EH (cell line): ENCODE measurements around the gene EFNB3.

Experiments
- DNase-seq: peaks from one replicate; pipeline ENCODE4 v3.0.0-alpha.2; 2015; ENCODE audit warnings: low read depth

Gene EFNB3

GRCh38 chr17:7717756-7718350 is 12.9 kb downstream of the EFNB3 start:
- DNase-seq, result peak; percentile 32

GRCh38 chr17:7719661-7720060 is 14.7 kb downstream of the EFNB3 start:
- no peak for DNase-seq

- no peak for DNase-seq
Observed at GRCh38 chr17:7720125-7720524, 15.1 kb downstream of the EFNB3 start.

GRCh38 chr17:7721612-7722011 is 16.6 kb downstream of the EFNB3 start:
- DNase-seq, result peak; percentile 19

GRCh38 chr17:7727886-7728285 is 22.9 kb downstream of the EFNB3 start:
- no peak for DNase-seq

GRCh38 chr17:7729816-7730215 is 24.8 kb downstream of the EFNB3 start:
- no peak for DNase-seq

GRCh38 chr17:7732981-7733539 is 28.1 kb downstream of the EFNB3 start:
- DNase-seq, result no peak

GRCh38 chr17:7737601-7738000 is 32.6 kb downstream of the EFNB3 start:
- DNase-seq, result no peak

- no peak for DNase-seq
Observed at GRCh38 chr17:7739746-7740145, 34.7 kb downstream of the EFNB3 start.

- DNase-seq, result no peak
Observed at GRCh38 chr17:7740481-7741001, 35.5 kb downstream of the EFNB3 start.

GRCh38 chr17:7742729-7743128 is 37.7 kb downstream of the EFNB3 start:
- DNase-seq, result no peak

- no peak for DNase-seq
Observed at GRCh38 chr17:7744416-7744815, 39.4 kb downstream of the EFNB3 start.

GRCh38 chr17:7745748-7746470 is 40.9 kb downstream of the EFNB3 start:
- peak; percentile 95 for DNase-seq

- peak; percentile 78 for DNase-seq
Observed at GRCh38 chr17:7747635-7748071, 42.7 kb downstream of the EFNB3 start.

GRCh38 chr17:7748076-7748775 is 43.2 kb downstream of the EFNB3 start:
- DNase-seq, result peak; percentile 46

GRCh38 chr17:7750321-7750821 is 45.4 kb downstream of the EFNB3 start:
- peak; percentile 93 for DNase-seq

- no peak for DNase-seq
Observed at GRCh38 chr17:7754656-7755055, 49.7 kb downstream of the EFNB3 start.

GRCh38 chr17:7755095-7755890 is 50.3 kb downstream of the EFNB3 start:
- DNase-seq, result no peak

- no peak for DNase-seq
Observed at GRCh38 chr17:7756968-7757367, 52.0 kb downstream of the EFNB3 start.
